B cell (primary cell): ENCODE measurements around the gene NHSL1. TPM values are rescaled to one million over a fixed set of nuclear protein-coding genes. Genes with fewer than 3 reads are reported as not detected.

ENCODE experiments used
- ATAC-seq: fragments of 200-7000 bp; cut with Tn5 transposase; one replicate; pipeline ENCODE4 v1.10.0; 2021; ENCODE audit warnings: low read depth, mild to moderate bottlenecking, moderate number of reproducible peaks, moderate library complexity
- CTCF ChIA-PET: fragments of 350-600 bp; sonication (Branson Sonifier 250); formaldehyde crosslinking; loops from one replicate; lab custom pipeline; 2021; ENCODE audit warnings: antibody characterized with exemption, inconsistent platforms; lab: Charles Lee
- POLR2A ChIA-PET: fragments of 350-600 bp; sonication (Branson Sonifier 250); formaldehyde crosslinking; loops from one replicate; lab custom pipeline; 2021; ENCODE audit warnings: antibody characterized with exemption; lab: Charles Lee
- DNase-seq: peaks from one replicate; pipeline ENCODE4 v3.0.0; 2013
- H2AFZ ChIP-seq: 2 replicates; pipeline ENCODE4 v1.6.1; 2012; ENCODE audit warnings: mild to moderate bottlenecking, low read depth, low read length; ENCODE audit not compliant: insufficient read depth, poor library complexity, severe bottlenecking
- H3K27ac ChIP-seq, 2 donors: 1 replicate in 1 of 2; 2 replicates in 1 of 2; pipeline ENCODE4 v1.5.1; 2012 to 2013; ENCODE audit warnings: low read length in 2 of 2, mild to moderate bottlenecking in 2 of 2, moderate library complexity in 1 of 2
- H3K27me3 ChIP-seq, 4 experiments: fragments of 200-600 bp in 1 of 4; sonication (generic) in 1 of 4; replicated peaks in 1 of 4; 1 replicate in 2 of 4; 2 replicates in 2 of 4; pipeline versions ENCODE4 v1.6.1 to v1.7.0; 2013 to 2016; ENCODE audit warnings: low read length in 3 of 4, mild to moderate bottlenecking in 2 of 4, mixed read lengths in 1 of 4, moderate library complexity in 1 of 4; ENCODE audit not compliant: insufficient read depth in 4 of 4, control insufficient read depth in 3 of 4; ENCODE audit errors: control extremely low read depth in 1 of 4
- H3K36me3 ChIP-seq, 2 experiments: replicated peaks in 1 of 2; 1 replicate in 1 of 2; 2 replicates in 1 of 2; pipeline versions ENCODE4 v1.6.1 to v1.7.1; 2013; ENCODE audit warnings: low read length in 1 of 2; ENCODE audit not compliant: insufficient read depth in 2 of 2, control insufficient read depth in 1 of 2; ENCODE audit errors: control extremely low read depth in 1 of 2, extremely low read depth in 1 of 2
- H3K4me1 ChIP-seq, 2 donors: fragments of 200-600 bp in 1 of 2; sonication (generic) in 1 of 2; 1 replicate in 1 of 2; 2 replicates in 1 of 2; pipeline versions ENCODE4 v1.5.1 to v1.6.1; 2013 to 2017; ENCODE audit warnings: low read length in 2 of 2; ENCODE audit not compliant: control insufficient read depth in 2 of 2, insufficient read depth in 2 of 2
- H3K4me2 ChIP-seq: replicated peaks from 2 replicates; pipeline ENCODE3; 2012; ENCODE audit warnings: mild to moderate bottlenecking, low read depth, low read length; ENCODE audit not compliant: poor library complexity, severe bottlenecking
- H3K4me3 ChIP-seq, 5 experiments: fragments of 200-600 bp in 1 of 5; sonication (generic) in 1 of 5; 1 replicate in 3 of 5; 2 replicates in 2 of 5; pipeline versions ENCODE4 v1.5.1 to v1.7.0; 2011 to 2016; ENCODE audit warnings: low read length in 4 of 5, mild to moderate bottlenecking in 4 of 5, low read depth in 2 of 5, control low read depth in 1 of 5, moderate library complexity in 1 of 5; ENCODE audit not compliant: insufficient read depth in 1 of 5; ENCODE audit errors: control extremely low read depth in 1 of 5, extremely low read depth in 1 of 5
- H3K79me2 ChIP-seq: fragments of 200-600 bp; sonication (generic); one replicate; pipeline ENCODE4 v1.6.0; 2016; ENCODE audit warnings: low read length; ENCODE audit not compliant: control insufficient read depth, insufficient read depth
- H3K9ac ChIP-seq: fragments of 200-600 bp; sonication (generic); 2 replicates; pipeline ENCODE4 v1.6.1; 2017; ENCODE audit warnings: mild to moderate bottlenecking, low read length, moderate library complexity
- H3K9me3 ChIP-seq, 3 donors: one replicate each; pipeline versions ENCODE4 v1.6.1 to v1.7.1; 2013; ENCODE audit warnings: low read length in 2 of 3; ENCODE audit not compliant: control insufficient read depth in 2 of 3, insufficient read depth in 1 of 3; ENCODE audit errors: control extremely low read depth in 1 of 3
- H4K20me1 ChIP-seq: 2 replicates; pipeline ENCODE4 v1.6.0; 2012; ENCODE audit warnings: mild to moderate bottlenecking, low read length; ENCODE audit not compliant: insufficient read depth, control insufficient read depth, poor library complexity, severe bottlenecking
- H3K27ac Mint-ChIP-seq: one replicate; pipeline ENCODE4 v1.8.0; 2021; ENCODE audit warnings: mixed read lengths
- H3K27me3 Mint-ChIP-seq: one replicate; pipeline ENCODE4 v1.8.0; 2021; ENCODE audit warnings: mixed read lengths
- H3K4me1 Mint-ChIP-seq: one replicate; pipeline ENCODE4 v1.8.0; 2021; ENCODE audit warnings: mixed read lengths
- H3K4me3 Mint-ChIP-seq: one replicate; pipeline ENCODE4 v1.8.0; 2021; ENCODE audit warnings: mixed read lengths
- H3K9me3 Mint-ChIP-seq: one replicate; pipeline ENCODE4 v1.8.0; 2022; ENCODE audit warnings: mixed read lengths; ENCODE audit not compliant: insufficient read depth
- EZH2 ChIP-seq: IDR thresholded peaks from 2 replicates; pipeline ENCODE4 v1.6.1; 2012; ENCODE audit warnings: borderline replicate concordance, low read depth, mild to moderate bottlenecking, moderate library complexity, low read length; ENCODE audit not compliant: insufficient read depth, poor library complexity, severe bottlenecking
- WGBS: methylation state at CpG from one replicate; pipeline ENCODE4 v1.1.5; 2013; ENCODE audit warnings: missing lambda C conversion rate; ENCODE audit not compliant: insufficient coverage; 5-methylcytosine and 5-hydroxymethylcytosine counted together
- intact Hi-C: fragments of 100-400 bp; cut with micrococcal nuclease; formaldehyde crosslinking; loops from one replicate; pipeline ENCODE4 v1.10.0; 2022
- polyA plus RNA-seq: library from polyadenylated mRNA; depleted of rRNA; stranded (reverse); fragments of >200 nt; gene quantifications from 2 replicates; pipeline ENCODE4 v1.2.3, GENCODE V29; 2012
- total RNA-seq, 2 donors: library from RNA; stranded (reverse); fragments of 120-200 nt in 1 of 2; gene quantifications; 1 replicate in 1 of 2; 2 replicates in 1 of 2; pipeline versions ENCODE4 v1.2.3 to v1.2.4, GENCODE V29; 2013 to 2022
- TF ChIP-seq, protein P1 (sequence below): fragments of 200-600 bp; IDR thresholded peaks from one replicate; pipeline ENCODE4 v1.8.0; 2022; ENCODE audit warnings: antibody characterized with exemption, mild to moderate bottlenecking

NHSL1 gene
- total and polyA plus RNA-seq, 2 donors (not counting 1 experiment from before 2014, with no cell fraction given) = 0.04 to 0.10 TPM

DNA sequence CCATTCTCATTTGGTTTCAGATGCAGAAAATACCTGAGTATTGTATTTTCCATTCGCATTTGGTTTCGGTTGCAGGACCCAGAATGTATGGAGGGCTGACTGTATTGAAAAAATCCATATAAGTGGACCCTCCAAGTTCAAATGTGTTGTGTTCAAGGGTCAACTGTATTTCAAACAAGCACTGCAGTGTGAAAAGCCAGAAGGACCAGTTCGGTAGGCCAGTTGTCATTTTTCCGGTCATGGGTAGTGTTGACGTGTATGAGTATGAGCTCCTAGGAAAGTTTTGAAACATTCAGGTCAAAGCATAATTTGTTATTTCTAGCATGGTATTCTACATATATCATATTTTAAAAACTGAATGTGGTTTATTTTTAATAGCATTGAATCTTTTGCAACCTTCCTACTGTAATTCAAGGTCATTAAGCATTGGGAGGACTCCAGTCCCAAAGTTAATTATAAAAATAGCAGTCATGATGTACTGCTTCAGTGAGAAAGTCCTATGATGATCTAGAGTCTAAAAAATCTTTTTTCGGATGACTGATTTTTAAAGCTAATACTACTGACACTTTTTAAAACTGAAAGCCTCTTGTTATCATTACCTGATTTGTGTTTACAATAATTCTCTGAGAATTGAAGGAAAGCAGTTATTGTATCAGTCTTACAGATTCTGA is 18.9 kb downstream of the NHSL1 start:
- H3K9me3 ChIP-seq = peaks cover 0 to 3% (median 0%) of the 10 kb centered on the region in 3 donors
- H4K20me1 ChIP-seq = no peaks in the 10 kb centered on the region
- H3K27me3 ChIP-seq = peaks cover 0 to 2% (median 0%) of the 10 kb centered on the region in 4 experiments
- no peak overlapping the region for H2AFZ ChIP-seq
- Mint-ChIP-seq H3K27ac (no peak overlapping the region), H3K4me1 (no peaks in the 10 kb centered on the region), H3K9me3 (no peaks in the 10 kb centered on the region), H3K27me3 (peaks cover 6% of the 10 kb centered on the region), H3K4me3 (no peak overlapping the region)
- H3K4me1 ChIP-seq = no peaks in the 10 kb centered on the region
- intact Hi-C loops = no loop called here
- no peak overlapping the region for H3K4me2 ChIP-seq
- WGBS = no CpG with 5 or more reads among the region's 6 CpGs
- H3K36me3 ChIP-seq = no peaks in the 10 kb centered on the region
- ChIA-PET POLR2A (no interaction called here), CTCF (no interaction called here)
- no peak overlapping the region for H3K9ac ChIP-seq
- H3K4me3 ChIP-seq = no peak overlapping the region
- H3K79me2 ChIP-seq = no peaks in the 10 kb centered on the region
- DNase-seq = no peak
- no peak overlapping the region for H3K27ac ChIP-seq
- TF ChIP-seq EZH2 = no peak
- TF ChIP-seq, protein P1, sequence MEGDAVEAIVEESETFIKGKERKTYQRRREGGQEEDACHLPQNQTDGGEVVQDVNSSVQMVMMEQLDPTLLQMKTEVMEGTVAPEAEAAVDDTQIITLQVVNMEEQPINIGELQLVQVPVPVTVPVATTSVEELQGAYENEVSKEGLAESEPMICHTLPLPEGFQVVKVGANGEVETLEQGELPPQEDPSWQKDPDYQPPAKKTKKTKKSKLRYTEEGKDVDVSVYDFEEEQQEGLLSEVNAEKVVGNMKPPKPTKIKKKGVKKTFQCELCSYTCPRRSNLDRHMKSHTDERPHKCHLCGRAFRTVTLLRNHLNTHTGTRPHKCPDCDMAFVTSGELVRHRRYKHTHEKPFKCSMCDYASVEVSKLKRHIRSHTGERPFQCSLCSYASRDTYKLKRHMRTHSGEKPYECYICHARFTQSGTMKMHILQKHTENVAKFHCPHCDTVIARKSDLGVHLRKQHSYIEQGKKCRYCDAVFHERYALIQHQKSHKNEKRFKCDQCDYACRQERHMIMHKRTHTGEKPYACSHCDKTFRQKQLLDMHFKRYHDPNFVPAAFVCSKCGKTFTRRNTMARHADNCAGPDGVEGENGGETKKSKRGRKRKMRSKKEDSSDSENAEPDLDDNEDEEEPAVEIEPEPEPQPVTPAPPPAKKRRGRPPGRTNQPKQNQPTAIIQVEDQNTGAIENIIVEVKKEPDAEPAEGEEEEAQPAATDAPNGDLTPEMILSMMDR = no peak
- ATAC-seq = no peak

DNA sequence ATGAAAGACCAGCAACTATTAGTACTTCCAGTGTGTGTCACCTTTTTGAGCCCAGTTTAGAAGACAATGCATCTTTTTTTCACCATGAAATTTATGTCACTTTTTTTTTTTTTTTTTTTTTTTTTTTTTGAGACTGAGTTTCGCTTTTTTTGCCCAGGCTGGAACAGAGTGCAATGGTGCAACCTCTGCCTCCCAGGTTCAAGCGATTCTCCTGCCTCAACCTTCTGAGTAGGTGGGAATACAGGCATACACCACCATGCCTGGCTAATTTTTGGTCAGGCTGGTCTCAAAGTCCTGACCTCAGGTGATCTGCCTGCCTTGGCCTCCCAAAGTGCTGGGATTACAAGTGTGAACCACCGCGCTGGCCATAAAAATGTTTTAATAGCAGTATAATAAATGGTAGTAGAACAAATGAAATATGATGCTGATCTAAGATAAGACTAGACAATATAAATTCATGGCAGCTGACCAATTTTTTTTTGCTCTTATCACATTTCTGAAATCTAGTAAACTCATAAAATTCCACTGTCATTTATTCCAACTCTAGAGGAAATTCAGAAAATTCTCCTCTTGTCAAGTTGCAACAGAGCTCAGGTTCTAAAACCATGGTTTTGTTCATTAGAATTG is 21.3 kb downstream of the NHSL1 start:
- Mint-ChIP-seq H3K27ac (no peak overlapping the region), H3K4me3 (no peak overlapping the region), H3K9me3 (no peaks in the 10 kb centered on the region), H3K4me1 (no peaks in the 10 kb centered on the region), H3K27me3 (peaks cover 4% of the 10 kb centered on the region)
- Histone ChIP-seq H3K4me3 (no peak overlapping the region), H3K4me2 (no peak overlapping the region), H3K27ac (no peak overlapping the region), H3K36me3 (no peaks in the 10 kb centered on the region), H3K4me1 (no peaks in the 10 kb centered on the region), H3K9ac (no peak overlapping the region), H3K79me2 (no peaks in the 10 kb centered on the region), H3K9me3 (peaks cover 0 to 3% (median 0%) of the 10 kb centered on the region in 3 donors), H2AFZ (no peak overlapping the region), H4K20me1 (no peaks in the 10 kb centered on the region), H3K27me3 (peaks cover 0 to 2% (median 0%) of the 10 kb centered on the region in 4 experiments)
- POLR2A ChIA-PET = no interaction called here
- CTCF ChIA-PET = interaction anchor here (1.2 kb wide), 1 partner anchor 288 kb away, joined by 3 read pairs; no protein-coding TSS in a partner anchor
- TF ChIP-seq, protein P1 = no peak
- no peak for TF ChIP-seq EZH2
- ATAC-seq (no peak), DNase-seq (no peak)
- intact Hi-C loops = no loop called here
- WGBS = 57% methylated on average over 1 of the region's 4 CpGs
